HepG2 (cell line): ENCODE measurements around the gene OR6C68. TPM values are rescaled to one million over a fixed set of nuclear protein-coding genes. Genes with fewer than 3 reads are reported as not detected.

ENCODE experiments used
- CEBPB ChIP-seq: IDR thresholded peaks from 2 replicates; pipeline ENCODE4 v1.6.1; 2011; ENCODE audit warnings: low read depth, low read length, improper control_type of control experiment, borderline replicate concordance
- EP300 ChIP-seq, 3 experiments: sonication (generic) in 1 of 3; formaldehyde crosslinking in 1 of 3; IDR thresholded peaks; 2 replicates each; pipeline versions ENCODE4 v1.5.1 to v1.6.1; 2011 to 2020; ENCODE audit warnings: low read depth in 2 of 3, low read length in 2 of 3, borderline replicate concordance in 1 of 3, improper control_type of control experiment in 1 of 3, mild to moderate bottlenecking in 1 of 3, missing genetic modification reagents in 1 of 3, moderate library complexity in 1 of 3
- FOSL2 ChIP-seq: sonication (generic); formaldehyde crosslinking; IDR thresholded peaks from 2 replicates; pipeline ENCODE4 v1.4.0; 2020; ENCODE audit warnings: missing genetic modification reagents
- FOXJ3 ChIP-seq: sonication (generic); formaldehyde crosslinking; IDR thresholded peaks from 2 replicates; pipeline ENCODE4 v1.4.0; 2020; ENCODE audit warnings: missing genetic modification reagents, mild to moderate bottlenecking, borderline replicate concordance
- JUN ChIP-seq: sonication (generic); formaldehyde crosslinking; IDR thresholded peaks from 2 replicates; pipeline ENCODE4 v1.4.0; 2020; ENCODE audit warnings: mild to moderate bottlenecking, missing genetic modification reagents
- KDM6A ChIP-seq: IDR thresholded peaks from 2 replicates; pipeline ENCODE4 v1.6.1; 2016; ENCODE audit warnings: low read depth
- NR2F6 ChIP-seq, 2 experiments: IDR thresholded peaks; 2 replicates each; pipeline ENCODE4 v1.6.1; 2016; ENCODE audit warnings: antibody characterized with exemption in 1 of 2, mild to moderate bottlenecking in 1 of 2
- RARA ChIP-seq: IDR thresholded peaks from 2 replicates; pipeline ENCODE4 v1.6.1; 2016; ENCODE audit warnings: missing genetic modification reagents, missing compliant biosample characterization
- RCOR2 ChIP-seq: IDR thresholded peaks from 2 replicates; pipeline ENCODE4 v1.6.1; 2016; ENCODE audit warnings: missing biosample characterization, missing genetic modification reagents
- SKI ChIP-seq: fragments of 450-650 bp; IDR thresholded peaks from one replicate; pipeline ENCODE4 v1.6.1; 2018; ENCODE audit warnings: mild to moderate bottlenecking; ENCODE audit not compliant: partially characterized antibody
- SOX13 ChIP-seq, 3 experiments: fragments of 450-650 bp in 1 of 3; sonication (generic) in 1 of 3; formaldehyde crosslinking in 1 of 3; IDR thresholded peaks in 2 of 3; conservative IDR thresholded peaks in 1 of 3; 2 replicates each; pipeline versions ENCODE4 v1.5.0 to v1.6.1; 2016 to 2020; ENCODE audit warnings: antibody characterized with exemption in 1 of 3, mild to moderate bottlenecking in 1 of 3, missing compliant biosample characterization in 1 of 3, missing genetic modification reagents in 1 of 3, moderate library complexity in 1 of 3
- TBX2 ChIP-seq: sonication (generic); formaldehyde crosslinking; IDR thresholded peaks from 2 replicates; pipeline ENCODE4 v1.5.0; 2020; ENCODE audit warnings: missing genetic modification reagents, mild to moderate bottlenecking, borderline replicate concordance
- ZFP90 ChIP-seq: sonication (generic); formaldehyde crosslinking; IDR thresholded peaks from 2 replicates; pipeline ENCODE4 v1.8.0; 2022; ENCODE audit warnings: missing genetic modification reagents, mild to moderate bottlenecking, inconsistent platforms, borderline replicate concordance
- ZMYM4 ChIP-seq: sonication (generic); formaldehyde crosslinking; IDR thresholded peaks from 2 replicates; pipeline ENCODE4 v1.8.1; 2023; ENCODE audit warnings: mild to moderate bottlenecking, missing genetic modification reagents
- ZNF274 ChIP-seq: sonication (generic); formaldehyde crosslinking; IDR thresholded peaks from 2 replicates; pipeline ENCODE4 v1.5.1; 2020; ENCODE audit warnings: mild to moderate bottlenecking, missing genetic modification reagents
- ZNF552 ChIP-seq: sonication (generic); formaldehyde crosslinking; IDR thresholded peaks from 2 replicates; pipeline ENCODE4 v1.9.0; 2022; ENCODE audit warnings: missing genetic modification reagents, mild to moderate bottlenecking, borderline replicate concordance
- ZNF563 ChIP-seq: sonication (generic); formaldehyde crosslinking; IDR thresholded peaks from 2 replicates; pipeline ENCODE4 v1.8.0; 2022; ENCODE audit warnings: mild to moderate bottlenecking, moderate library complexity, missing genetic modification reagents
- polyA plus RNA-seq, 8 experiments: library from polyadenylated mRNA; depleted of rRNA in 3 of 8; stranded (reverse) in 7 of 8; unstranded in 1 of 8; fragments of >200 nt; fragmentation: Illumina TruSeq in 4 of 8; extraction: Trizol in 4 of 8; gene quantifications; 2 replicates each; pipeline versions ENCODE4 v1.2.1 to v1.2.3, GENCODE V29; 2011 to 2016; ENCODE audit warnings: low read depth in 4 of 8, missing spikeins in 1 of 8, mixed read lengths in 1 of 8; ENCODE audit not compliant: insufficient read depth in 1 of 8
- total RNA-seq, 5 experiments: library from RNA; depleted of rRNA; stranded (reverse); fragments of >200 nt; fragmentation: Illumina TruSeq; extraction: Trizol; gene quantifications; 2 replicates each; pipeline ENCODE4 v1.2.3, GENCODE V29; 2016; ENCODE audit warnings: low read depth in 1 of 5
- TF ChIP-seq, protein P1 (sequence below): IDR thresholded peaks from 2 replicates; pipeline ENCODE4 v1.6.1; 2012; ENCODE audit warnings: low read depth, low read length, improper control_type of control experiment
- TF ChIP-seq, protein P2 (sequence below): sonication (generic); IDR thresholded peaks from 2 replicates; pipeline ENCODE4 v1.6.1; 2016; ENCODE audit warnings: low read depth, borderline replicate concordance
- TF ChIP-seq, protein P3 (sequence below): sonication (generic); formaldehyde crosslinking; IDR thresholded peaks from 2 replicates; pipeline ENCODE4 v1.5.0; 2020; ENCODE audit warnings: missing genetic modification reagents
- TF ChIP-seq, protein P4 (sequence below): sonication (generic); formaldehyde crosslinking; IDR thresholded peaks from 2 replicates; pipeline ENCODE4 v1.5.1; 2020; ENCODE audit warnings: missing genetic modification reagents, mild to moderate bottlenecking, borderline replicate concordance

The OR6C68 gene
- total and polyA plus RNA-seq, 2 of the 13 experiments (the other 11 are each of a cell fraction or from before 2014, with no cell fraction given), result not detected

DNA sequence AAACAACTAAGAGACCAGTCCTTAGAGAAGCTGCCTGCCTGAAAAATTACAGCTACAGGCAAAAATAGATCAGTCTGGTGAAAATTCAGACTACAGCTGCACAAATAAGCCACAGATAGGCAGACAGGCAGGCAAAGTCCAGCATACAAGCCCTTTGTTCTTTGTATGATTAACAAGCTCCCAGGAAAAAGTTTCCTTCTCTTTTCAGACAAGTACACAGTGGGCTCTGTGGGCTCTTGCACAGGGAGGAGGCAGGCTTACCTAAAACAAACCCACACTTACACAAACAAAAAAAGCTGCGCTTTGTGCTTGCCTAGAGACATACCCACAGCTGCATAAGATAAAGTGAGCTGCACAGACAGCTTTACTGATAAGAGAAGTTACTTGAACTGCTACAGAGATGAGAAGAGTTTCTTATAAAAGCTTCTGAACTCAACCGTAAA, 7.7 kb downstream of the OR6C68 start (continued):
- TF ChIP-seq CEBPB (0 out of 2 replicates have a peak, but pooled peaks have one; percentile 6), FOXJ3 (CRISPR knock-in tag) (peak; percentile 80; the same call in 1 of the 2 replicates), KDM6A (CRISPR knock-in tag) (peak; percentile 80), SKI (peak; percentile 98), TBX2 (CRISPR knock-in tag) (peak; percentile 65; the same call in 1 of the 2 replicates), ZNF552 (CRISPR knock-in tag) (no peak), NR2F6 (IDR thresholded peaks at IDR 0.05) (no peak), NR2F6 (CRISPR knock-in tag; IDR thresholded peaks at IDR 0.05) (peak; percentile 8; the same call in 1 of the 2 replicates), FOSL2 (CRISPR knock-in tag) (peak; percentile 56; the same call in 1 of the 2 replicates), SOX13 (IDR thresholded peaks at IDR 0.05) (peak; percentile 73; the same call in 1 of the 2 replicates), SOX13 (CRISPR knock-in tag; conservative IDR thresholded peaks at IDR 0.05 in 1 of 2, IDR thresholded peaks at IDR 0.05 in 1 of 2) (peak in 1 of 2 experiments; percentile 93; a peak in 2 of 4 replicates), ZMYM4 (peak; percentile 57; the same call in 1 of the 2 replicates), RCOR2 (CRISPR knock-in tag) (0 out of 2 replicates have a peak, but pooled peaks have one; percentile 21), ZNF563 (CRISPR knock-in tag) (no peak), ZNF274 (CRISPR knock-in tag) (no peak), RARA (CRISPR knock-in tag) (peak; percentile 50), JUN (no peak), ZFP90 (CRISPR knock-in tag) (0 out of 2 replicates have a peak, but pooled peaks have one; percentile 34), EP300 (IDR thresholded peaks at IDR 0.05; ENCODE audit: low read depth in 2 of 2, low read length in 2 of 2) (peak; percentile 79 to 90; a peak in 3 of 4 replicates), EP300 (CRISPR knock-in tag; IDR thresholded peaks at IDR 0.05; ENCODE audit: borderline replicate concordance) (peak; percentile 66; the same call in 1 of the 2 replicates)
- TF ChIP-seq, protein P1, sequence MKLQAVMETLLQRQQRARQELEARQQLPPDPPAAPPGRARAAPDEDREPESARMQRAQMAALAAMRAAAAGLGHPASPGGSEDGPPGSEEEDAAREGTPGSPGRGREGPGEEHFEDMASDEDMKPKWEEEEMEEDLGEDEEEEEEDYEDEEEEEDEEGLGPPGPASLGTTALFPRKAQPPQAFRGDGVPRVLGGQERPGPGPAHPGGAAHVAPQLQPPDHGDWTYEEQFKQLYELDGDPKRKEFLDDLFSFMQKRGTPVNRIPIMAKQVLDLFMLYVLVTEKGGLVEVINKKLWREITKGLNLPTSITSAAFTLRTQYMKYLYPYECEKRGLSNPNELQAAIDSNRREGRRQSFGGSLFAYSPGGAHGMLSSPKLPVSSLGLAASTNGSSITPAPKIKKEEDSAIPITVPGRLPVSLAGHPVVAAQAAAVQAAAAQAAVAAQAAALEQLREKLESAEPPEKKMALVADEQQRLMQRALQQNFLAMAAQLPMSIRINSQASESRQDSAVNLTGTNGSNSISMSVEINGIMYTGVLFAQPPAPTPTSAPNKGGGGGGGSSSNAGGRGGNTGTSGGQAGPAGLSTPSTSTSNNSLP, result peak; percentile 74; the same call in 1 of the 2 replicates
- TF ChIP-seq, protein P2, sequence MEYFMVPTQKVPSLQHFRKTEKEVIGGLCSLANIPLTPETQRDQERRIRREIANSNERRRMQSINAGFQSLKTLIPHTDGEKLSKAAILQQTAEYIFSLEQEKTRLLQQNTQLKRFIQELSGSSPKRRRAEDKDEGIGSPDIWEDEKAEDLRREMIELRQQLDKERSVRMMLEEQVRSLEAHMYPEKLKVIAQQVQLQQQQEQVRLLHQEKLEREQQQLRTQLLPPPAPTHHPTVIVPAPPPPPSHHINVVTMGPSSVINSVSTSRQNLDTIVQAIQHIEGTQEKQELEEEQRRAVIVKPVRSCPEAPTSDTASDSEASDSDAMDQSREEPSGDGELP, result peak; percentile 92
- TF ChIP-seq, protein P3, sequence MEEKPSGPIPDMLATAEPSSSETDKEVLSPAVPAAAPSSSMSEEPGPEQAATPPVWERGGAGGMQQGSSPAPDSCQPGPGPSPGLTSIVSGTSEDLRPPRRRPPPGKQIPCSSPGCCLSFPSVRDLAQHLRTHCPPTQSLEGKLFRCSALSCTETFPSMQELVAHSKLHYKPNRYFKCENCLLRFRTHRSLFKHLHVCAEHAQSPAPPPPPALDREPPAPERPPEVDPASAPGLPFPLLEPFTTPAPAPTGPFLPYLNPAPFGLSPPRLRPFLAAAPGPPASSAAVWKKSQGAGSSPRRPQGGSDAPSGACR (CRISPR knock-in tag), result 0 out of 2 replicates have a peak, but pooled peaks have one; percentile 30
- TF ChIP-seq, protein P4, sequence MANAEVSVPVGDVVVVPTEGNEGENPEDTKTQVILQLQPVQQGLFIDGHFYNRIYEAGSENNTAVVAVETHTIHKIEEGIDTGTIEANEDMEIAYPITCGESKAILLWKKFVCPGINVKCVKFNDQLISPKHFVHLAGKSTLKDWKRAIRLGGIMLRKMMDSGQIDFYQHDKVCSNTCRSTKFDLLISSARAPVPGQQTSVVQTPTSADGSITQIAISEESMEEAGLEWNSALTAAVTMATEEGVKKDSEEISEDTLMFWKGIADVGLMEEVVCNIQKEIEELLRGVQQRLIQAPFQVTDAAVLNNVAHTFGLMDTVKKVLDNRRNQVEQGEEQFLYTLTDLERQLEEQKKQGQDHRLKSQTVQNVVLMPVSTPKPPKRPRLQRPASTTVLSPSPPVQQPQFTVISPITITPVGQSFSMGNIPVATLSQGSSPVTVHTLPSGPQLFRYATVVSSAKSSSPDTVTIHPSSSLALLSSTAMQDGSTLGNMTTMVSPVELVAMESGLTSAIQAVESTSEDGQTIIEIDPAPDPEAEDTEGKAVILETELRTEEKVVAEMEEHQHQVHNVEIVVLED (CRISPR knock-in tag), result peak; percentile 36; the same call in 1 of the 2 replicates
